NCI-H345 (cell line): ENCODE data around the gene PSMA6.

ENCODE experiments used
- DNase-seq: peaks from one replicate; lab custom pipeline; 2025; lab: John Stamatoyannopoulos, UW

Gene PSMA6

GRCh38 chr14:35367056-35367372 is 74.8 kb downstream of the PSMA6 start:
- no peak for DNase-seq
